Measurements from ENCODE around the gene ROM1. TPM values are rescaled to one million over a fixed set of nuclear protein-coding genes. Genes with fewer than 3 reads are reported as not detected.

The ROM1 gene
- total RNA-seq: 2.1 and 4.9 TPM in 2 replicates

DNA sequence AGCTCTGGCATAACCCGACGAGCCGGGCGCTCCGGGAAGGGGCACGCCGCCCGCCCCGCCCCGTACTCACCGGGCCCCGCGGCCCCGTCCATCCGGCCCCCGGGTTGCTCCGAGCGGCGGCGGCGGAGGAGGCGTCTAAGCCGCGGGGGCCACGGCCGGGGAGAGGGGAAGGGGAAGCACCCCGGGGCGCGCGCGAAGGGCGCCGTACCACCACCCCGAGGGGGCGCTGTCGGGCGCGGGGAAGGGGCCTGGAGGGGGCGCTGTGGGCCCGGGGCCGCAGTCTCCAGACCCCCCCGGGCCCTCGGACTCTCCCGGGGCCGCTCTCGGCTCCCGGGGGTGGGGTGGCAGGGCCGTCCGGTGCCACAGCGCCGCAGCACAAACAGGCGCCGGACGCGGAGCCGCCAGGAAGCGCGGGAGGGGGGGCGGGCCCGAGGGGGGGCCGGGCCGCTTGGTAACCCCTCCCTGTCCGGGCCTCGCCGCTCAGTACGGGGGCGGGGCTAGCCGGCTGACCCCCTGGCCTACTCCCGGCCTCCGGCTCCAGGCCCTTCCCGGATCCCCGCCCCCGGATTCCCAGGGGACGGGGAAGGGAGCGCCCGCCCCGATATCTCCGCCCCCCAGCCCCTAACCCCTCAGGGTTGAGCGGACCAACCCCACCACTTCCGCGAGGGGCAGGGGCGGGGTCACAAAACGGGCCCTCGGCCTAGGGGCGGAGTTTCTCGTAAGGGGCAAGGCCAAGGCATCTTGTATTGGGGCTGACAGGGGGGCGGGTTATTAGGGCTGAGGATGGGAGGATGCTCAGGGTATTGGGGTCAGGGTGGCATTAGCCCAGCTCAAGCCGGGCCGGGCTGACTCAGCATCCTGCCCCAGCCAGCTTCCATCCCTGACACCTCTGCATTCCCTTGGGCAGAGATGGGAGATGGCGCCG, at the start of gene ROM1, which contains the start of gene EML3:
Gene ROM1, plus strand, starts transcription at position 892 of the 925 bp plus-strand sequence. Its CDS starts 25 bp downstream, at position 917.
Gene EML3, minus strand, starts transcription at position 410 of the 925 bp plus-strand sequence. Its CDS starts 318 bp downstream, at position 92.

GRCh38 chr11:62573592-62574362, 39.3 kb upstream of the ROM1 start, which contains the start of gene EEF1G:
EEF1G (minus strand) TSS chr11:62573891; CDS start chr11:62573842, 49 bp downstream.

GRCh38 chr11:62591448-62592145, 21.5 kb upstream of the ROM1 start, which contains the start of gene TUT1:
TUT1 (minus strand) TSS chr11:62591523; CDS start chr11:62591485, 38 bp downstream.

DNA sequence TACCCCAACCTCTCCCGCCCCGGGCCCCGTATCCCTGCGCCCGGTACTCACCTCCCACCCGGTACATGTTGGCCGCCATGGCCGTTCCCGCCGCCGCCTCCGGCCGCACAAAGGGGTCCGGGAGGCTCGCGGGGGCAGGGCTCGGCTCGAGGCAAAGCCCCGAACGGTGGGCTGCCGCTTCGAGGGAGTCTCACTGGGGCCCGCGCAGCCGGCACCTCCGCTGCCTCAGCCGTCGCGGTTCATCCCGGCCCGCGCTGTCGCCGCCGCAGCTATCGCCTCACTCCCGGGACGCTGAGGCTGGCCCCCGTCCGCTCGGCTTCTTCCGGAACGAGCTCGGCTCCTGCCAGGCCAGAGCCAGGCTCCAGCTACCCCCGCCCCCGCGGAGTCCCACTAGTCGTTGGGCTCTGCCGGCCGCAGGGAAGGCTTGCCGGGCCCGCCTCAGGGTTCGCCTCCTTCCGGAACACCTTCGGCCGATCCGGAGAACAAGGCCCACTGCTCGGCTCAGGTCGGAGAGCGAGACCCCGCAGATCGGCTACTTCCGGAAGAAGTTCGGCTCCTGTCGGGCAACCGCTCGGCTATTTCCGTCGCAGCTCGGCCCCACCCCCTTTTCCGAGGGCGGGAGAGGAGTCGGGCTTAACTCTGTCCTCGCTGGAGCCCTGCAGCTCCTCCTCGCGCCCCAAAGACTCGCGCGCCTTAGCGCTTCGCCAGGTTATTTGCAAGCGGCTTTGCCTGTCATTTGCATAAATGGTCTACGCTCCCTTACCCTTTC, 11.5 kb upstream of the ROM1 start, which contains the start of gene MTA2:
Gene MTA2, minus strand, starts transcription at position 494 of the 769 bp plus-strand sequence. Its CDS starts 415 bp downstream, at position 79.

GRCh38 chr11:62621567-62622470, 8.8 kb downstream of the ROM1 start, which contains the start of gene B3GAT3:
B3GAT3 (minus strand) TSS chr11:62621986; CDS start chr11:62621947, 39 bp downstream.

DNA sequence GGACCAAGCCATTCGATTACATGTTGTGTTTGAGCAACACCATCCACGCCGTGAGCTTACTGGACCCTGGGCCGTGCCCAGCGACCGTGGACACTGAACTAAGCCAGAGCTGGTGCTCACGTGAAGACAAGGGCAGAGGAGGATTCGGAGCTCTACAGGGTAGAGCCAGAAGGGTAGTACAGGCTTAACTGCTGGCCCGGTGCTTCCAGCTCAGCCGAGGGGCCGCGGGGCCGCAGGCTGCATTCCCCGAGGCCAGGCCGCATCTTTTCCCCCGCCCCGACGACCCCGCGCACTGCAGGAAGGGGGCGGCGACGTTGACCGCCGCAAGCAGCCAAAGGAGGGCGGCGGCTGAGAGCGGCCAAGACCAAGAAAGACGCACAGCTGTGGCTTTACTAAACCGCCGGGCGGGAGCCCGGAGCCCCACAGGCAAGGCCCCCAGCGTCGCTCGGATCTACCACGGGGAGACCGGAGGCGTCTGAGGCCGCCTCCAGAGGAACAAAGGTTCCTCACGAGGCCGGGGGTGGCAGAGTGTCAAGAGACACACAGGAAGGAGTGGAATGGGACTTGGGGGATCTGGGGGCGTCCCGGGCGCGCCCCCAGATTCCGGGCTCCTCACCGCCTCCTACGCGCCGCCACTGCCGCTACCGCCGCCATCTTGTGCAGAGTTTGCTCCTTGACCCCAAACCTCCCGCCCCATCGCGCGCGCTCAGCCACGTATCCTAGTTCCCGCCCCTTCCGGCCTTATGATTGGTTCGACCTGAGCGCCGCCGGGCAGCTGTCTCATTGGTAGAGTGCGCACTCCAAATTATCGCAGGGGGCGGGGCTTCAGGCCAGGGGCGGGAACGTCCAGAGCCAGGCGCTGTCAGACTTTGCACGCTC, 33.1 kb downstream of the ROM1 start, which contains the start of gene GANAB:
Gene GANAB, minus strand, starts transcription at position 668 of the 879 bp plus-strand sequence. Its CDS starts 14 bp downstream, at position 654.

Other genes with a start within 250 kb of the ROM1 start
- not detected in 2 replicates for gene SCGB1A1, start 194.2 kb upstream of the ROM1 start, total RNA-seq
- gene AHNAK, start 66.5 kb upstream of the ROM1 start, total RNA-seq: 329 and 449 TPM in 2 replicates
- 1,133 and 1,197 TPM in 2 replicates for gene EEF1G, start 39.4 kb upstream of the ROM1 start, total RNA-seq
- 9.2 and 12.8 TPM in 2 replicates for gene TUT1, start 21.7 kb upstream of the ROM1 start, total RNA-seq
- 177 and 185 TPM in 2 replicates for gene MTA2, start 11.4 kb upstream of the ROM1 start, total RNA-seq
- 26.9 and 35.7 TPM in 2 replicates for gene EML3, start 482 bp upstream of the ROM1 start, total RNA-seq
- gene B3GAT3, start 8.7 kb downstream of the ROM1 start, total RNA-seq: 16.7 and 19.2 TPM in 2 replicates
- gene GANAB, start 33.4 kb downstream of the ROM1 start, total RNA-seq: 177 and 354 TPM in 2 replicates
- gene INTS5, start 40.0 kb downstream of the ROM1 start, total RNA-seq: 16.8 and 20.8 TPM in 2 replicates
- 29.8 and 31.6 TPM in 2 replicates for gene C11orf98, start 52.0 kb downstream of the ROM1 start, total RNA-seq
- gene CSKMT, start 52.1 kb downstream of the ROM1 start, total RNA-seq: 7.7 and 7.9 TPM in 2 replicates
- 9.0 and 10.5 TPM in 2 replicates for gene UQCC3, start 58.4 kb downstream of the ROM1 start, total RNA-seq
- gene LBHD1, start 59.0 kb downstream of the ROM1 start, total RNA-seq: 1.6 and 2.8 TPM in 2 replicates
- 145 and 155 TPM in 2 replicates for gene UBXN1, start 65.8 kb downstream of the ROM1 start, total RNA-seq
- gene LRRN4CL, start 76.3 kb downstream of the ROM1 start, total RNA-seq: under 0.01 and 0.31 TPM in 2 replicates
- 14.2 and 15.7 TPM in 2 replicates for gene BSCL2, start 94.2 kb downstream of the ROM1 start, total RNA-seq
- not detected in 2 replicates for gene GNG3, start 94.4 kb downstream of the ROM1 start, total RNA-seq
- gene HNRNPUL2, start 114.2 kb downstream of the ROM1 start, total RNA-seq: 9.9 and 18.2 TPM in 2 replicates
- 32.5 and 33.0 TPM in 2 replicates for gene TTC9C, start 115.2 kb downstream of the ROM1 start, total RNA-seq
- gene ZBTB3, start 140.9 kb downstream of the ROM1 start, total RNA-seq: 7.8 TPM in 2 replicates
- gene POLR2G, start 148.3 kb downstream of the ROM1 start, total RNA-seq: 49.9 and 61.2 TPM in 2 replicates
- 19.3 and 43.2 TPM in 2 replicates for gene TAF6L, start 158.1 kb downstream of the ROM1 start, total RNA-seq
- gene TMEM179B, start 174.1 kb downstream of the ROM1 start, total RNA-seq: 17.2 and 21.3 TPM in 2 replicates
- gene TMEM223, start 178.7 kb downstream of the ROM1 start, total RNA-seq: 11.3 and 11.5 TPM in 2 replicates
- 11.8 and 50.6 TPM in 2 replicates for gene NXF1, start 192.2 kb downstream of the ROM1 start, total RNA-seq
- 35.9 and 40.8 TPM in 2 replicates for gene STX5, start 218.8 kb downstream of the ROM1 start, total RNA-seq
- not detected in 2 replicates for gene TEX54, start 219.6 kb downstream of the ROM1 start, total RNA-seq
- 61.4 and 67.5 TPM in 2 replicates for gene WDR74, start 226.3 kb downstream of the ROM1 start, total RNA-seq

Measured in bladder microvascular endothelial cell (primary cell).